Liver (tissue), 9 donors: Measurements from ENCODE around the gene ZNF14. TPM values are rescaled to one million over a fixed set of nuclear protein-coding genes. Genes with fewer than 3 reads are reported as not detected.
A peak's percentile ranks its signal among the peaks of the same experiment; 100 is the strongest.

Source experiments
- DNase-seq: peaks from one replicate; pipeline ENCODE4 v3.0.0-alpha.2; 2017; ENCODE audit warnings: low spot score
- H3K27ac ChIP-seq, 2 donors: one replicate each; pipeline ENCODE4 v1.7.0; 2013; ENCODE audit warnings: inconsistent platforms in 2 of 2, low read length in 2 of 2, control low read depth in 1 of 2, low read depth in 1 of 2, mild to moderate bottlenecking in 1 of 2
- H3K27me3 ChIP-seq, 4 donors: one replicate each; pipeline versions ENCODE4 v1.6.1 to v1.7.0; 2013; ENCODE audit warnings: low read length in 3 of 4, inconsistent platforms in 1 of 4, mild to moderate bottlenecking in 1 of 4, moderate library complexity in 1 of 4; ENCODE audit not compliant: control insufficient read depth in 4 of 4, insufficient read depth in 4 of 4
- H3K36me3 ChIP-seq, 4 donors: one replicate each; pipeline versions ENCODE4 v1.6.1 to v1.7.0; 2013; ENCODE audit warnings: low read length in 3 of 4, mild to moderate bottlenecking in 3 of 4, low read depth in 1 of 4, moderate library complexity in 1 of 4; ENCODE audit not compliant: control insufficient read depth in 4 of 4, insufficient read depth in 3 of 4
- H3K4me1 ChIP-seq, 4 donors: one replicate each; pipeline versions ENCODE4 v1.6.1 to v1.7.0; 2013; ENCODE audit warnings: low read length in 3 of 4, mild to moderate bottlenecking in 3 of 4, moderate library complexity in 1 of 4; ENCODE audit not compliant: control insufficient read depth in 4 of 4, insufficient read depth in 4 of 4
- H3K4me3 ChIP-seq, 3 donors: one replicate each; pipeline versions ENCODE4 v1.6.1 to v1.7.0; 2013; ENCODE audit warnings: low read length in 3 of 3, control low read depth in 1 of 3, low read depth in 1 of 3, mild to moderate bottlenecking in 1 of 3
- H3K9ac ChIP-seq, 2 donors: one replicate each; pipeline ENCODE4 v1.7.0; 2013; ENCODE audit warnings: low read length in 2 of 2, mild to moderate bottlenecking in 2 of 2, moderate library complexity in 2 of 2, control low read depth in 1 of 2, low read depth in 1 of 2
- H3K9me3 ChIP-seq, 4 donors: one replicate each; pipeline versions ENCODE4 v1.6.1 to v1.7.0; 2013; ENCODE audit warnings: low read length in 3 of 4; ENCODE audit not compliant: control insufficient read depth in 4 of 4
- ATF3 ChIP-seq: IDR thresholded peaks from 2 replicates; pipeline ENCODE4 v1.6.1; 2016; ENCODE audit warnings: antibody characterized with exemption
- EGR1 ChIP-seq, 2 donors: IDR thresholded peaks; 2 replicates each; pipeline ENCODE4 v1.6.1; 2016 to 2018; ENCODE audit warnings: antibody characterized with exemption in 2 of 2, low read depth in 2 of 2
- FOXA1 ChIP-seq: IDR thresholded peaks from 2 replicates; pipeline ENCODE4 v1.6.1; 2016; ENCODE audit warnings: antibody characterized with exemption
- FOXA2 ChIP-seq: IDR thresholded peaks from 2 replicates; pipeline ENCODE4 v1.6.1; 2016; ENCODE audit warnings: antibody characterized with exemption
- GABPA ChIP-seq, 2 donors: IDR thresholded peaks in 1 of 2; conservative IDR thresholded peaks in 1 of 2; 2 replicates each; pipeline ENCODE4 v1.6.1; 2016; ENCODE audit warnings: antibody characterized with exemption in 2 of 2, mild to moderate bottlenecking in 1 of 2, moderate library complexity in 1 of 2
- HNF4A ChIP-seq, 2 donors: conservative IDR thresholded peaks; 2 replicates each; pipeline ENCODE4 v1.6.1; 2016; ENCODE audit warnings: antibody characterized with exemption in 2 of 2, mild to moderate bottlenecking in 2 of 2
- HNF4G ChIP-seq: IDR thresholded peaks from 2 replicates; pipeline ENCODE4 v1.6.1; 2016; ENCODE audit warnings: antibody characterized with exemption
- NR2F2 ChIP-seq: IDR thresholded peaks from 2 replicates; pipeline ENCODE4 v1.6.1; 2016; ENCODE audit warnings: antibody characterized with exemption
- RAD21 ChIP-seq, 2 donors: IDR thresholded peaks; 2 replicates each; pipeline ENCODE4 v1.6.1; 2016; ENCODE audit warnings: antibody characterized with exemption in 2 of 2, mild to moderate bottlenecking in 2 of 2
- RXRA ChIP-seq, 2 donors: IDR thresholded peaks; 2 replicates each; pipeline ENCODE4 v1.6.1; 2017 to 2018; ENCODE audit warnings: antibody characterized with exemption in 2 of 2, mild to moderate bottlenecking in 1 of 2
- SP1 ChIP-seq: IDR thresholded peaks from 2 replicates; pipeline ENCODE4 v1.6.1; 2018; ENCODE audit warnings: antibody characterized with exemption, mild to moderate bottlenecking
- TAF1 ChIP-seq: conservative IDR thresholded peaks from 2 replicates; pipeline ENCODE4 v1.6.1; 2016; ENCODE audit warnings: antibody characterized with exemption, mild to moderate bottlenecking
- WGBS: extraction: QIAGEN DNeasy Blood & Tissue Kit; methylation state at CpG from one replicate; pipeline ENCODE4 v1.1.7; 2013; 5-methylcytosine and 5-hydroxymethylcytosine counted together
- polyA plus RNA-seq, 2 donors: library from polyadenylated mRNA; stranded (reverse) in 1 of 2; unstranded in 1 of 2; fragments of 200-250 nt in 1 of 2; fragments of >200 nt in 1 of 2; fragmentation: Nextera tagmentation in 1 of 2; extraction: Ambion mirVana in 1 of 2; gene quantifications; one replicate each; pipeline versions ENCODE4 v1.2.1 to v1.2.3, GENCODE V29; 2013 to 2015
- total RNA-seq, 2 donors: library from RNA; depleted of rRNA; stranded (reverse); fragments of >200 nt; gene quantifications; one replicate each; pipeline ENCODE4 v1.2.3, GENCODE V29; 2014
- TF ChIP-seq, protein P1 (sequence below): IDR thresholded peaks from 2 replicates; pipeline ENCODE4 v1.6.1; 2016; ENCODE audit warnings: antibody characterized with exemption, mild to moderate bottlenecking
- TF ChIP-seq, protein P2 (sequence below): IDR thresholded peaks from 2 replicates; pipeline ENCODE4 v1.6.1; 2016; ENCODE audit warnings: antibody characterized with exemption
- TF ChIP-seq, protein P3 (sequence below): IDR thresholded peaks from 2 replicates; pipeline ENCODE4 v1.6.1; 2016; ENCODE audit warnings: antibody characterized with exemption
- donor health status: healthy.
- donor health status: healthy.
- donor health status: healthy.
- donor health status: healthy.
- donor health status: healthy.

ZNF14 gene
- total and polyA plus RNA-seq, 4 donors = 0.28 to 2.6 (median 0.90) TPM

GRCh38 chr19:19672816-19673215 is 60.1 kb downstream of the ZNF14 start:
- Histone ChIP-seq H3K9ac (no peak overlapping the region), H3K36me3 (peaks cover 3 to 22% (median 17%) of the 10 kb centered on the region in 4 donors), H3K27ac (no peak overlapping the region), H3K4me3 (no peak overlapping the region), H3K9me3 (peaks cover 4 to 18% (median 11%) of the 10 kb centered on the region in 4 donors), H3K27me3 (no peaks in the 10 kb centered on the region), H3K4me1 (peaks cover 4 to 11% (median 5%) of the 10 kb centered on the region in 4 donors)
- DNase-seq = no peak
- 95% methylated on average over 3 of the region's 3 CpGs for WGBS
- TF ChIP-seq FOXA2 (no peak), HNF4G (no peak), RAD21 (IDR thresholded peaks at IDR 0.05) (no peak), ATF3 (no peak), GABPA (IDR thresholded peaks at IDR 0.05 in 1 of 2, conservative IDR thresholded peaks at IDR 0.05 in 1 of 2) (no peak), HNF4A (conservative IDR thresholded peaks at IDR 0.05) (no peak), SP1 (no peak), TAF1 (no peak), FOXA1 (no peak), NR2F2 (no peak)
- TF ChIP-seq, protein P1, sequence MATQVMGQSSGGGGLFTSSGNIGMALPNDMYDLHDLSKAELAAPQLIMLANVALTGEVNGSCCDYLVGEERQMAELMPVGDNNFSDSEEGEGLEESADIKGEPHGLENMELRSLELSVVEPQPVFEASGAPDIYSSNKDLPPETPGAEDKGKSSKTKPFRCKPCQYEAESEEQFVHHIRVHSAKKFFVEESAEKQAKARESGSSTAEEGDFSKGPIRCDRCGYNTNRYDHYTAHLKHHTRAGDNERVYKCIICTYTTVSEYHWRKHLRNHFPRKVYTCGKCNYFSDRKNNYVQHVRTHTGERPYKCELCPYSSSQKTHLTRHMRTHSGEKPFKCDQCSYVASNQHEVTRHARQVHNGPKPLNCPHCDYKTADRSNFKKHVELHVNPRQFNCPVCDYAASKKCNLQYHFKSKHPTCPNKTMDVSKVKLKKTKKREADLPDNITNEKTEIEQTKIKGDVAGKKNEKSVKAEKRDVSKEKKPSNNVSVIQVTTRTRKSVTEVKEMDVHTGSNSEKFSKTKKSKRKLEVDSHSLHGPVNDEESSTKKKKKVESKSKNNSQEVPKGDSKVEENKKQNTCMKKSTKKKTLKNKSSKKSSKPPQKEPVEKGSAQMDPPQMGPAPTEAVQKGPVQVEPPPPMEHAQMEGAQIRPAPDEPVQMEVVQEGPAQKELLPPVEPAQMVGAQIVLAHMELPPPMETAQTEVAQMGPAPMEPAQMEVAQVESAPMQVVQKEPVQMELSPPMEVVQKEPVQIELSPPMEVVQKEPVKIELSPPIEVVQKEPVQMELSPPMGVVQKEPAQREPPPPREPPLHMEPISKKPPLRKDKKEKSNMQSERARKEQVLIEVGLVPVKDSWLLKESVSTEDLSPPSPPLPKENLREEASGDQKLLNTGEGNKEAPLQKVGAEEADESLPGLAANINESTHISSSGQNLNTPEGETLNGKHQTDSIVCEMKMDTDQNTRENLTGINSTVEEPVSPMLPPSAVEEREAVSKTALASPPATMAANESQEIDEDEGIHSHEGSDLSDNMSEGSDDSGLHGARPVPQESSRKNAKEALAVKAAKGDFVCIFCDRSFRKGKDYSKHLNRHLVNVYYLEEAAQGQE = no peak
- TF ChIP-seq, protein P2, sequence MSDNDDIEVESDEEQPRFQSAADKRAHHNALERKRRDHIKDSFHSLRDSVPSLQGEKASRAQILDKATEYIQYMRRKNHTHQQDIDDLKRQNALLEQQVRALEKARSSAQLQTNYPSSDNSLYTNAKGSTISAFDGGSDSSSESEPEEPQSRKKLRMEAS = no peak

DNA sequence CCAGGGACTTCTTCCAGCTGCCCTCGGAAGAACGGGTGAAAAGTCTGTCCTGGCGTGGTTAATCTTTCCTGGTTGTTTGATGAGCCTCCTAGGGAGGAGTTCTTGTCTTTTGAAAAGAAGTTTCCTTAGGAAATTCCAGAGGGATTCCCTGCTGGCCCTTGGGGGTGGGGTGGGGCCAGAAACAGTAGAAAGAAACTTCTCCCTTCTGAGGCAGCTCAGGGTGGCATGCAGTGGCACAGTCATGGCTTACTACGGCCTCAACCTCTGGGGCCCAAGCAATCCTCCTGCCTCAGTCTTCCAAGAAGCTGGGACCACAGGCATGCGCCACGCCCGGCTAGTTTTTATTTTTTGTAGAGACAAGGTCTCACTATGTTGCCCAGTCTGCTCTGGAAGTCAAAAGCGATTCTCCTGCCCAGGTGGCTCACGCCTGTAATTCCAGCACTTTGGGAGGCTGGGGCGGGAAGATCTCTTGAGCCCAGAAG is 62.8 kb downstream of the ZNF14 start:
- 84% methylated on average over 10 of the region's 10 CpGs for WGBS

More for the DNA sequence above, 62.8 kb downstream of the ZNF14 start:
- H3K9me3 ChIP-seq = peaks cover 0 to 8% (median 2%) of the 10 kb centered on the region in 4 donors
- no peak overlapping the region for H3K27ac ChIP-seq
- no peak for DNase-seq
- no peak overlapping the region for H3K9ac ChIP-seq
- H3K4me1 ChIP-seq = peaks cover 4 to 11% (median 5%) of the 10 kb centered on the region in 4 donors
- peak overlapping the region in 1 of 3 donors; percentile 7 for H3K4me3 ChIP-seq
- no peaks in the 10 kb centered on the region for H3K36me3 ChIP-seq
- H3K27me3 ChIP-seq = no peaks in the 10 kb centered on the region
- no peak for TF ChIP-seq HNF4G
- no peak for TF ChIP-seq HNF4A (conservative IDR thresholded peaks at IDR 0.05)
- TF ChIP-seq RXRA (IDR thresholded peaks at IDR 0.05) = no peak
- TF ChIP-seq, protein P1 = no peak
- no peak for TF ChIP-seq FOXA1
- TF ChIP-seq, protein P3, sequence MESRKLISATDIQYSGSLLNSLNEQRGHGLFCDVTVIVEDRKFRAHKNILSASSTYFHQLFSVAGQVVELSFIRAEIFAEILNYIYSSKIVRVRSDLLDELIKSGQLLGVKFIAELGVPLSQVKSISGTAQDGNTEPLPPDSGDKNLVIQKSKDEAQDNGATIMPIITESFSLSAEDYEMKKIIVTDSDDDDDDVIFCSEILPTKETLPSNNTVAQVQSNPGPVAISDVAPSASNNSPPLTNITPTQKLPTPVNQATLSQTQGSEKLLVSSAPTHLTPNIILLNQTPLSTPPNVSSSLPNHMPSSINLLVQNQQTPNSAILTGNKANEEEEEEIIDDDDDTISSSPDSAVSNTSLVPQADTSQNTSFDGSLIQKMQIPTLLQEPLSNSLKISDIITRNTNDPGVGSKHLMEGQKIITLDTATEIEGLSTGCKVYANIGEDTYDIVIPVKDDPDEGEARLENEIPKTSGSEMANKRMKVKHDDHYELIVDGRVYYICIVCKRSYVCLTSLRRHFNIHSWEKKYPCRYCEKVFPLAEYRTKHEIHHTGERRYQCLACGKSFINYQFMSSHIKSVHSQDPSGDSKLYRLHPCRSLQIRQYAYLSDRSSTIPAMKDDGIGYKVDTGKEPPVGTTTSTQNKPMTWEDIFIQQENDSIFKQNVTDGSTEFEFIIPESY = no peak
- no peak for TF ChIP-seq EGR1 (IDR thresholded peaks at IDR 0.05; ENCODE audit: low read depth in 2 of 2)
